KMS-11 (cell line): Measurements from ENCODE around the gene ATG101.
A peak's percentile ranks its signal among the peaks of the same experiment; 100 is the strongest.

Experiments
- H2AFZ ChIP-seq: fragments of 200-600 bp; sonication (generic); 2 replicates; pipeline ENCODE4 v1.6.1; 2016; ENCODE audit warnings: antibody characterized with exemption, mixed run types, low read depth
- H3K27ac ChIP-seq: fragments of 200-600 bp; sonication (generic); 2 replicates; pipeline ENCODE4 v1.6.1; 2016; ENCODE audit warnings: mild to moderate bottlenecking, mixed run types
- H3K27me3 ChIP-seq: fragments of 200-600 bp; sonication (generic); 2 replicates; pipeline ENCODE4 v1.6.1; 2017; ENCODE audit warnings: mild to moderate bottlenecking, low read depth, mixed run types, moderate library complexity; ENCODE audit not compliant: insufficient read depth
- H3K36me3 ChIP-seq: fragments of 200-600 bp; sonication (generic); 2 replicates; pipeline ENCODE4 v1.6.1; 2017; ENCODE audit warnings: mild to moderate bottlenecking, mixed run types; ENCODE audit not compliant: insufficient read depth
- H3K4me1 ChIP-seq: fragments of 200-600 bp; sonication (generic); 2 replicates; pipeline ENCODE4 v1.6.1; 2016; ENCODE audit warnings: mild to moderate bottlenecking, low read depth, mixed run types; ENCODE audit not compliant: poor library complexity, severe bottlenecking
- H3K4me2 ChIP-seq: fragments of 200-600 bp; sonication (generic); 2 replicates; pipeline ENCODE4 v1.7.0; 2016; ENCODE audit warnings: mild to moderate bottlenecking, mixed run types
- H3K4me3 ChIP-seq: fragments of 200-600 bp; sonication (generic); IDR thresholded peaks from 2 replicates; pipeline ENCODE4 v1.6.1; 2017; ENCODE audit warnings: low read depth, low read length, mixed read lengths; ENCODE audit not compliant: insufficient read depth
- H3K79me2 ChIP-seq: fragments of 200-600 bp; sonication (generic); 2 replicates; pipeline ENCODE4 v1.6.1; 2016; ENCODE audit warnings: low read depth, mixed run types; ENCODE audit not compliant: insufficient read depth
- H3K9ac ChIP-seq: fragments of 200-600 bp; sonication (generic); 2 replicates; pipeline ENCODE4 v1.6.1; 2016; ENCODE audit warnings: mild to moderate bottlenecking, mixed run types
- H4K20me1 ChIP-seq: fragments of 200-600 bp; sonication (generic); 2 replicates; pipeline ENCODE4 v1.6.1; 2016; ENCODE audit warnings: mild to moderate bottlenecking, mixed run types; ENCODE audit not compliant: insufficient read depth
- TF ChIP-seq, protein P1 (sequence below): fragments of 200-600 bp; sonication (generic); conservative IDR thresholded peaks from 2 replicates; pipeline ENCODE4 v1.6.1; 2017; ENCODE audit warnings: low read depth, mild to moderate bottlenecking, antibody characterized with exemption, low read length, moderate library complexity, mixed read lengths

The ATG101 gene

GRCh38 chr12:52050758-52051541 lies 18.8 kb upstream of the ATG101 start, which contains the start of gene NR4A1:
TSS of gene NR4A1 (plus strand) at chr12:52051442. CDS start at chr12:52054329, 2,887 bp downstream.
- Histone ChIP-seq H3K79me2 (no peaks in the 10 kb centered on the region), H4K20me1 (no peaks in the 10 kb centered on the region), H3K36me3 (no peaks in the 10 kb centered on the region), H3K4me2 (peak within 1 kb of the TSS; percentile 86), H3K27ac (peak within 1 kb of the TSS; percentile 70), H3K27me3 (no peaks in the 10 kb centered on the region), H3K4me1 (peaks cover 21% of the 10 kb centered on the region), H3K4me3 (no peak within 1 kb of the TSS), H2AFZ (peak within 1 kb of the TSS; percentile 94), H3K9ac (peak within 1 kb of the TSS; percentile 98)
- TF ChIP-seq, protein P1, sequence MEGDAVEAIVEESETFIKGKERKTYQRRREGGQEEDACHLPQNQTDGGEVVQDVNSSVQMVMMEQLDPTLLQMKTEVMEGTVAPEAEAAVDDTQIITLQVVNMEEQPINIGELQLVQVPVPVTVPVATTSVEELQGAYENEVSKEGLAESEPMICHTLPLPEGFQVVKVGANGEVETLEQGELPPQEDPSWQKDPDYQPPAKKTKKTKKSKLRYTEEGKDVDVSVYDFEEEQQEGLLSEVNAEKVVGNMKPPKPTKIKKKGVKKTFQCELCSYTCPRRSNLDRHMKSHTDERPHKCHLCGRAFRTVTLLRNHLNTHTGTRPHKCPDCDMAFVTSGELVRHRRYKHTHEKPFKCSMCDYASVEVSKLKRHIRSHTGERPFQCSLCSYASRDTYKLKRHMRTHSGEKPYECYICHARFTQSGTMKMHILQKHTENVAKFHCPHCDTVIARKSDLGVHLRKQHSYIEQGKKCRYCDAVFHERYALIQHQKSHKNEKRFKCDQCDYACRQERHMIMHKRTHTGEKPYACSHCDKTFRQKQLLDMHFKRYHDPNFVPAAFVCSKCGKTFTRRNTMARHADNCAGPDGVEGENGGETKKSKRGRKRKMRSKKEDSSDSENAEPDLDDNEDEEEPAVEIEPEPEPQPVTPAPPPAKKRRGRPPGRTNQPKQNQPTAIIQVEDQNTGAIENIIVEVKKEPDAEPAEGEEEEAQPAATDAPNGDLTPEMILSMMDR: no peak

- Histone ChIP-seq H3K27me3 (no peaks in the 10 kb centered on the region), H4K20me1 (no peaks in the 10 kb centered on the region), H3K79me2 (no peaks in the 10 kb centered on the region), H3K4me2 (no peak overlapping the region), H3K27ac (no peak overlapping the region), H3K4me1 (peaks cover 20% of the 10 kb centered on the region), H3K4me3 (no peak overlapping the region), H3K9ac (no peak overlapping the region), H3K36me3 (no peaks in the 10 kb centered on the region), H2AFZ (no peak overlapping the region)
- TF ChIP-seq, protein P1: no peak
These were observed 17.2 kb upstream of the ATG101 start for GRCh38 chr12:52052468-52053186.

DNA sequence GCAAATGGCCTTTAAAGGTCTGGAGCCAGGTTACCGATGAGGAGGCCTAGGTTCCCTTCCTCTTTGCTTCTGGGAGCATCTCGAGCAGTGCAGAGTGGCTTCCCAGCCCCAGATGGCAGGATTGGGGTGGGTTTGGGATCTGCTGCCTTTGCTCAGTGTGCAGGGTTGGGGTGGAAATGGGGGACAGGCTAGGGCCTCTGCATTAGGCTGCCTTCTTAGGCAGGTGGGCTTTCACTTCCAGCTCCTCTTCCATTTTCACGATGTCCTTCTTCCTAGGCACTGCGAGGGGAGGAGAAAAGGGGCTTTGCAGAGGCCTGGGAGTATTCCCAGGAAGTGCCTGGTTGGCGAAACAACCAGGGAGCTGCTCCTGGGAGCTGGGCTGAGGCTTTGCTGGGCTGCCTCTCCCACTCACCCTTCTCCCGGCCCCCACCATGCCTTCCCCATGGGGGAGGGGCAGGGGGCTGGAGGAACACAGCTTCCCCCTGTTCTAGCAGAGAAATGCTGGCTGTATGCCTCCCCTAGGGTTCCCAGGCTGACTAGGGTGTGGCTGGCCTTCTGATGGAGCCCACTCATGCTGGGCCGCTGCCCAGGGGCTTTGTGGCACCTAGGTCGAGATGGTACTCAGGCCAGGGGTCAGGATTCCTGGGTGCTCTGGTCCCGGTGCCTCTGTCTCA lies 16.1 kb upstream of the ATG101 start:
- Histone ChIP-seq H3K9ac (no peak overlapping the region), H3K4me2 (no peak overlapping the region), H3K79me2 (no peaks in the 10 kb centered on the region), H4K20me1 (no peaks in the 10 kb centered on the region), H3K36me3 (no peaks in the 10 kb centered on the region), H3K4me3 (no peak overlapping the region), H3K27me3 (no peaks in the 10 kb centered on the region), H2AFZ (no peak overlapping the region), H3K4me1 (peaks cover 20% of the 10 kb centered on the region), H3K27ac (no peak overlapping the region)
- TF ChIP-seq, protein P1: no peak

- Histone ChIP-seq H2AFZ (no peak overlapping the region), H3K4me2 (no peak overlapping the region), H3K4me3 (no peak overlapping the region), H3K79me2 (no peaks in the 10 kb centered on the region), H3K4me1 (peaks cover 20% of the 10 kb centered on the region), H3K27ac (no peak overlapping the region), H4K20me1 (no peaks in the 10 kb centered on the region), H3K9ac (no peak overlapping the region), H3K36me3 (no peaks in the 10 kb centered on the region), H3K27me3 (no peaks in the 10 kb centered on the region)
- TF ChIP-seq, protein P1: no peak
These were observed 15.4 kb upstream of the ATG101 start for GRCh38 chr12:52054231-52054832.
